Measurements from ENCODE around the gene KCNQ1OT1.

The KCNQ1OT1 gene

DNA sequence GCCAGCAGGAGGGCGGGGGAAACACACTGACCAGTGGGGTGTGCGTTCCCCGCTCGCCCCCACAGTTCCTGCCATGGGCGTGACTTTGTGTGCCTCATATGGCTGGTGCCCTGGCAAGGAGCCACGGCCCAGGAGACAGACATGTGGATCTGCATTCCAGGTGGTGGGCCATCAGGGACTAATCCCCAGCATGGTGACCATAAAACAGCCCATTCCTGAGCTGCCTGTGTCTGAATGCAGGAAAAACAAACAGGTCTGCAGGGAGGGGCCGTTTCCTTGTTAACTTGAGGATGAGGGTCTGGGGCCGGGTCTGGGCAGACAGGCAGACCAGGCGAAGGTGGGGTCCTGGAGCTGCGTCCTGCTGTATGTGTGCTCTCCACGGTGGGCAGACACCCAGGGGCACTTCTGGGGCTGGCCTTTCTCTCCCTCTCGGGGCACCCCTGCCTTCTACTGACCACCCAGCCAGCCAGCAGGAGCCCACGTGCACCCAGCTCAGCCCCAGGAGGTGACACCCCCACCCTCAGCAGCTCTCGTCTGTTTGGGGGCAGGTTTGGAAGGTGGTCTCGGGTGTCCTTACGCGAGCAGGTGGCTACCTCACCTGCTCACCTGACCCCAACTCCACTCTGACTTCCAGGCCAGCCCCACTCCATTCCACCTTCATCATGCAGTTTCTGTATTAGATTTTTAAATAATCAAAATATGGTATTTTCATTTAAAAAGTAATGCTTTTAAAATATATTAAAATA is 120.3 kb downstream of the KCNQ1OT1 start:
- DNase-seq = no peak

DNA sequence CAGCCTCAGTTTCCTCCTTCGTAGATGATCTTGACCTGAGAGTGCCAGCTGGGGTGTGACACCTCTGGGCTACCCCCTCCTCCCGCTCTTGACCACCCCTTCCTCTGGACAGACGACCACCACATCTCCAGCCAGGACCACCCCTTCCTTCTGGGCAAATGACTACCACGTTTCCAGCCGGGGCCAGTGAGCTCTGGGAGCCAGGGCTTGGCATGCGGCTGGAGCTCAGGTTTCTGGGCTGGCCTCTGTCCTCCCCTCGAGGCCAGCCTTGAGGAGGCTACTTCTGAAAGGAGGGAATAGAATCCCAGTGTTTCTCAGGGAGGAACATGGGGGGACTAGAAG is 120.9 kb downstream of the KCNQ1OT1 start:
- no peak for DNase-seq

DNA sequence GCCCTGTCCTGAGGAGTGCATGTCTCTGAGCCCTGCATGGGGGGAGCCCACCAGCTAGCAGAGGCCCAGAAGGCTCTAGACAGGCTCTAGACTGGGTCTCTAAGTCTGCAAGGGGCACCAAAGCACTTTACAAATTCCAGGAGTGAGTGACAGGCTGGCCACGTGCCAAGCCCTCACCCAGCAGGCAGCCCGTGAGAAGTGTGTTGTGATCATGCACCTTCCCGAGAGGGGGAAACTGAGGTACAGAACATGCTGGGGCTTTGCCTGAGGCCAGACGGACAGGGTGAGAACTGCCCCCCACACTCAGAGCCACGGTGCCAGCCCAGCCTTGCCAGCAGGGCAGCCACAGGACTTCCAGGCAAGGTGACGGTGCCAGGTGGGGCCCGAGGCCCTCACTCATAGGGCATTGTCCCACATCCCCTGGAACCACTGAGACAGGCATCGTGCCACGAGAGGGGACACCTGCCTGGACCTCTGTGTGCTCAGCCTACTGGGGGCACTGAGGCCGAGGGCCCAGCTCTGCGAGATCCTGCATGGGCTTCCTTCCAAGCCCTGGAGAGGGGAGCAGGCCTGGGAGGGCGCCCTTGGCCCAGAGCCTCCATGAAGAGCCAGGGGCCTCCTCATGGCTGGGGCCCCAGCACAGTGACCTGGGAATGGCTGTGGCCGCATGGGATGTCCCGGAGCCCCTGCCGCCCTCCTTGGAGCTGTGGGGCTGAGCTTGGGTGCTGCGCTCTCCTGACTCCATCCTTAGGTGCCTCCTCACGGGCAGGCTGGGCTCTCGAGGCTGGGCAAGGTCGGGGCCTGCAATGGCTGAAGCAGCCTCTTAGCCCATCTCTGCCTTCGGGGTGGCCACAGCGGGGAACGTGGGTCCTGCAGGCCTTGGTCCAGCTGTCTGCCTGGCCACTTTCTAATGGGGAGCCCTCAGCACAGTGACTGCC is 121.5 kb downstream of the KCNQ1OT1 start:
- DNase-seq = no peak

DNA sequence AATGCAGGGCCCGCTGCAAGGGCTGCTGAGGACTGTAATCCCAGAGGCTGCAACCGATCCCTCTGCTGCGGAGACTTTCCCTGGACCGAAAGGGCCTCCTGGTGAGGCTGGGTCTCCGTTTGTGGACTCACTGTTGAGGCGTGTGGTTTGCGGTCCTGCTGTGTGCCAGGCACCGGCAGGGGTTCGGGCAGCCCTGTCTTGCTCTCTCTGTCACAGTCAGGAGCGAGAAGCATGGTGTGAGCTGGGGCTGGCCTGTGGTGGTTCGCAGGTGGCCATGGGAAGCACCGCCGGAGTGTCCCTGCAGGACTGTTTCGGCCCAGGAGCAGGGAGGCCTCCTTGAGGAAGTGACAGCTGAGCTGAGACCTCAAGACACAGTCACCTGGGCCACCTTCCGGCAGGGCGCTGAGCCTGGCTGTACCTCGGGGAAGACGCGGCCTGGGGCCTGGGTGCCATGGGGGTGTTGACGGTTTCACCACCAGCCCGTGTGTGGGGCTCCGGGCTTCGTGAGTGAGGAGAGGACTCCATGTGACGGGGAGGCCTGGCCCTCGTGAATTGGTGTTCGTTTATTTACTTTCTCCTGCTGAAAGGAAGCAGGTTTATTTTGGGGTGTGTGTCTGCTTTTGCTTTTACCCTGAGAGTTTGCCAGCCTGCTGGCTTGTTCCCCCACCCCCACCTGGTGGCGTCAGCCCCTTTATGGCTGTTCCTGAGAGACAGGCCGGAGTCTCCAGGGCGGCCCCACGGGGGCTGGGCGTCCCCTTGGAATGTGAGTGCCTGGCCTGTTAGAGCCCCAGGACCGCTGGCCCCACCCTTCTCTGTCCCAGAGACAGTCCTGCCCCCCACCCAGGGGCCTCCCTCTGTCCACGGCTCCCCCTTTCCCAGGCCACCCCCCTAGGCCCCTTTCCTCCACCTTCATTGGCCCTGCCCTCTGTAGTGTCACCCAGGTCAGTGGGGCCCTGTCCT is 122.5 kb downstream of the KCNQ1OT1 start:
- DNase-seq = no peak

DNA sequence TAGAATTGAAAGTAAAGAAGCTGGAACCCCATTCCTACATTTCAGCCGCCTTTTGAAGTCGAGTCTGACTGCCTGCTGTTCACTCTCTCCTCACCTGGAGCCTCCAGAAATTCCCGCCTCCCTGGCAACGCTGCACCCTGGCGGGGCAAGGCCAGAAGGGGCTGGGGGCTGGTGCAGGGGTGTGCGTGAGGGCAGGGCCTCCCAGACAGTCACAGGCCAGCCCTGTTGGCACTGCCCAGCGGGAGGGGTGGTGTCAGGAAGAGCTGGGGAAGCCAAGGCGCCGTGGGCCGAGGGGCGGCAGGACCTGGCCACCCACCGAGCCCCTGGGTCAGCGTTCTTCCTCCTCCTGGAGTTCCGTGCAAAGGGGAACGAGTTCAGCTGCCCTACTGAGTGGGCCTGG is 123.2 kb downstream of the KCNQ1OT1 start:
- no peak for DNase-seq

DNA sequence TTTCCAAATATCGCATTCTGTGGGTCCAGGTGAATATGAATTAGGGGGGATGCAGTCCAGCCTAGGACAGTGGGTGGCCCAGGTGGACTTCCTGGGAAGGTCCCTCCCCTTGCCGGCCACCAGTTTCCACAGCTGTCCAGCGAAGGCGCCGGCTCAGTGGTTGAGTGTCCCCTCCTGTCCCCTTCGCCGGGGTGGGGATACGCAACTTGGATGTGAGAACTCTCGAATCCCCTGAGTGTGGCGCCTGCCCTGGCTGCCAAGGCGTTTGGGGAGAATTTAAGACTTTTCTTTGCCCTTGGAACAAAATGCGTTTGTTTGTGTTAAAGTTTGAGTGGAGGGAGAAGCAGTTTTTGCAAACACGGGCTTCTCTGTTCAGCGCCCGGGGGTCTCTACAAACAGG is 123.7 kb downstream of the KCNQ1OT1 start:
- DNase-seq = no peak

DNA sequence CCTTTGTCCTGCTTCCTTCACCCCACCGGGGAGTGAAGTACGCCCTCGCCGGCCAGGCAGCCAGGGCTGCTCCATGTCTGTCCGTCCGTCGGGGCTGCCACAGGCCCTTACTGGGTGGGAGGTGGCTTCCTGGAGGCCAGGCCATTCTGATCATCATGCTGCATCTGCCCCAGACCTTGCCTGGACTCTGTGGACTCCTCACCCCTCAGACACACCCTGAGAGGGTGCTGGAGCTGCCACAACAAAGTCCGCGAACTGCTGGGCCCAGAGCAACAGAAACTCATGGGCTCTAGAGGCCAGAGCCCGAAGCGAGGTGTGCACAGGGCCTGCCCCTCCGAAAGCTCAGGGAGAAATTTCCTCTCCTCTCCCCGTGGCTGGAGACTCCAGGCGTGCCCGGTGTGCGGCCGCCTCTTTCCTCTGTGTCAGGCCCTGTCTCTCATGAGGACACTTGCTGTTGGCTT is 124.2 kb downstream of the KCNQ1OT1 start:
- no peak for DNase-seq

DNA sequence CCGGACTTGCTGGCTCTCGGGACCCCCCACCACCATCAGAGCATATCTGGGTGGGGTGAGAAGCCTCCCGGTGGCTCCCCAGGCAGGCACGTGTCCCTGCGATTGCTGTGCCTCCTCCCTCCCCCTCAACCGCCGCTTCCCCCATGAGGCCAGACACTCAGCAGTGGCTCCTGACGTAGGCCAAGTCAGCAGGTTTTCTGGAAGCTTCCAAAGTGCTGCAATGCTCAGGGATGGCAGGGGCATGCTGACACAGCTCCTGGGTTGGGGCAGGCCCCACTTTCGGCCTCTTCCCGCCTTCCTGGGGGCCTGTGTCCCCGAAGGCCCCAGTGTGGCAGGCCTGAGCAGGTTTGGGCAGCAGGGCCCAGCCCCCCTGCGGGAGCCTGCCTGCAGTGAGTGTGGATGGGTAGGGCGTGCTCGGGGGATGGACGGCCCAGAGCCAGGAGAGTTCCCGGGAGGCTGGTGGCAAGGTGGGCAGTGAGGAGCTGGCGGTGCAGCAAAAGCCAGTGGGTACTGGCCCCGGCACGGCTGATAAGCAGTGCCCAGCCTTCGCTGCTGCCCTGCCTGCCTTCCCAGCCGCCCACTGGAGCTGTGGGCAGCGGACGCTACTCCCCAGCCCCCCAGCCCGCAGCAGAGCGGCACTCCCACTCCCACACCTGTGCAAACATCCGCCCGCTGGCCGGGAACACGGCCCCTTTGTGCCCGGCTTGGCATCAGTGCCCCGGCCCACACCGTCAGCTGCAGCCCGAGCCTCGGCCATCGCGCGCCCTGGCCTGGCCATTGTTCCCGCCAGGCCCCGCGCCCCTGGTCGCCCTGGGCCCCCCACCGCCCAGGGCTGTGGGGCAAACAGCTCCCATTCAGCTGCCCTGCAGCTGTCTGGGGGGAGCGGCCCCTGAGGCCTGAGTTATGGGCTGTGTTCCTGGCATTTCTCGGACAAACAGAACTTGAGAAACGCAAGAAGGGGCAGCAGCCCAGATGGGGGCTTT is 125.0 kb downstream of the KCNQ1OT1 start:
- DNase-seq = peak; percentile 50

DNA sequence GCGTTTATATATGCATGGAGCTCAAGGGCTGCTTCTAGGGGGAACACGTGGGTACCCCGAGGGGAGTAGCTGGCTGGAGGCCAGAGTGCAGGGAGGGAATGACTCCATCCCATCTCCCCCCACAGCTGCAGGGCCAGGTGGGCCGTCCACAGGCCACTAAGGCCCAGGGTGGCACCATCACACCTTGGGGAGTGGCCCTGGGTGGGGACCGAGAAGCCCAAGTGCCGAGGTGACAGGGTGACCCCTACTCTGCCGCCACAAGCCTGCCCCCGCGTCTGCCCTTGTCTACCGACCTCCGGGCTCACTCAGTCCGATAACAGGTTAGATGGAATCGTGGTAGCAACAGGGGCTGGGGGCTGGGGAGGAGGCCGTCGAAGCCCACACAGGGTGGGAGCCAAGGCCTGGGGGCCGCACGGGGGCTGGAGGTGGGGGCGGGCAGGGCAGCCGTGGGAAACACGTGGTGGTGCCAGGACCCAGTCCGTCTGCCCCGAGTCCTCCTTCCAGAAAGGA is 125.7 kb downstream of the KCNQ1OT1 start:
- no peak for DNase-seq

DNA sequence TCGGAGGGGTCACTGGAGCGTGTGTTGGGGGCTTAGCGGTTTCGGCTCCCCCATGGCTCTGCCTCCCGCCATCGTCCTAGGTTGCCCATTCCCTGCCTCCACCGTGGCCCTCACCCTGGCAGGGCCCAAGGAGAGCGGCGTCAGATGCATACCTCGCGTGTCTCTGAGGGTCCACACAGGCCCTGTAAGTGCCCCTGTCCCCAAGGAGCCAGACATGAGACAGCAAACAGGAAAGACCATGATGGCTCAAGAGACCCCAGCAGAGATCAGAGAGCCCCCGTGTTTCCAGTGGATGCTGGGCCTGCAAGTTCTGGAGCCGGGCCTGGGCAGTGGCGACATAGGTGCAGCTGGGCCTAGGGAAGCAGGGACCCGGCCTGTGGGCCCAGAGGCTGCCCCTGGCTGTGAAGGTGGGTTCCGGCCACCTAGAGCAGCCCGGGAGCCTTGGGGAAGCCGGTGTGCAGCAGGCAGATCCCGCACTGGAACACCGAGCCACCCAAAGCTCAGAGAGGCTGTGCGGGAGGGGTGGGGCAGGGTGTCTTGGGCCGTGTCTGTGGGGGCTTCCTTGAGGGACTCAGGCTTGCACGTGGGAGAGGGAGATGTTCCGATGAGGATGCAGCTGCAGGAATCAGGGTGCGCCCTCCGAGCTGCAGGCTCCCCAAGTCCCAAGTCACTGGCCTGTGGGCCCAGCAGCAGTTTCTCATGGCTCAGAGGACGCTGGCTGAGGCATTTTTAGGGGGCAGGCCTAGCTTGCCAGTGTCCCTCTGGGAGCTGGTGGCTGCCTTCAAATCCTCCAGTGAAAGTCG is 126.4 kb downstream of the KCNQ1OT1 start:
- no peak for DNase-seq

DNA sequence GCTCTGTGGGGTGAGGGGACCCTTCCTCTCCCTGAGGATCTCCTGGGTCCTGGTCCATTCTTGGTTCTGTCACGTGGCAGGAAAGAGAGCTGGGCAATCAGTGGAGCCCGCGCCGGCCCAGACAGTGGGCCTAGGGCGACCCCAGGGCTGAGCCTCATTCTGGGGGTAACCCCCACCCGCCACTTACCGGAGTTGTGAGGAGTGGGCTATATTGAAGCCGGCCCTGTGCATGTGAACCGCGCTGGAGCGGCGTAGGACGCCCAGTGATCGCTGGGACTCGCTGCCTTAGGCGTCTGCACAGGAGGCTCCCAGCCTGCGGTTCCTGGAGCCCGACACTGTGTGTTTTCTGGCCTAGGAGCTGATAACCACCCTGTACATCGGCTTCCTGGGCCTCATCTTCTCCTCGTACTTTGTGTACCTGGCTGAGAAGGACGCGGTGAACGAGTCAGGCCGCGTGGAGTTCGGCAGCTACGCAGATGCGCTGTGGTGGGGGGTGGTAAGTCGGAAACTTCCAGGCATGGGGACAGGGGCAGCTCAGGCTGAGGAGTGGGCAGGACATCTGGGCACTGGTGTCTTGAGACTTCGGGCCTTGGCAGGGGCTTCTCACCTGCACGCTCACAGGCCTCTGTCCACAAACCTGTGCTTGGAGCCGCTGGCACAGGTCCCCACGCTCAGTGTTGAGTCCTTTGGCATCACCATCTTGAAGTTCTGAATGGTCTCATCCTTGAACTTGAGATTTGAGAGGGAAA is 127.1 kb downstream of the KCNQ1OT1 start:
- DNase-seq = no peak

DNA sequence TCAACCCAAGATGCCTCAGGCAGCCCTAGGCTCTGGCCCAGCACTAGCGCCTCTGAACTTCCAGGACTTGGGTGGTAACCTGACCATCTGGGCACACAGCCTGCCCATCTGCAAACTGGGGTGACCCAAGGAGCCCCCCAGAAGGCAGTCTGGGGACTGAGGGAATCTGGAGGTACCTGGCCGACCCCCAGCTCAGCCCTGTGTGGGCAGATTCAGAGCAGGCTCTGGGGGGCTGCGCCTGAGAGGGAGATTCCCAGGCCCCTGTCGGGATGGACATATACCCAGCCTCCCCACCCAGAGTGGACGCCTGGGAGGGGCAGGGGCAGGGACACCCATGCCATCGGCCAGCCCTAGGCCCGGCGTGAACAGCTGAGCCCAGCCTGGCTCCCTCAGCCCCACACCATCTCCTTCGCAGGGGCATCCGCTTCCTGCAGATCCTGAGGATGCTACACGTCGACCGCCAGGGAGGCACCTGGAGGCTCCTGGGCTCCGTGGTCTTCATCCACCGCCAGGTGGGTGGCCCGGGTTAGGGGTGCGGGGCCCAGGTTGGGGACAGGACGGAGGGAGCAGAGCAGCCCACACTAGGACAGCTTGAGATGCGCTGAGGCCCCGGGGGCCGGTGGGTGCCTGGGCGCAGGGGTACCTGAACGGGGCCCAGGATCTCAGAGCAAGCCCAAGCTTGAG is 128.1 kb downstream of the KCNQ1OT1 start:
- no peak for DNase-seq

DNA sequence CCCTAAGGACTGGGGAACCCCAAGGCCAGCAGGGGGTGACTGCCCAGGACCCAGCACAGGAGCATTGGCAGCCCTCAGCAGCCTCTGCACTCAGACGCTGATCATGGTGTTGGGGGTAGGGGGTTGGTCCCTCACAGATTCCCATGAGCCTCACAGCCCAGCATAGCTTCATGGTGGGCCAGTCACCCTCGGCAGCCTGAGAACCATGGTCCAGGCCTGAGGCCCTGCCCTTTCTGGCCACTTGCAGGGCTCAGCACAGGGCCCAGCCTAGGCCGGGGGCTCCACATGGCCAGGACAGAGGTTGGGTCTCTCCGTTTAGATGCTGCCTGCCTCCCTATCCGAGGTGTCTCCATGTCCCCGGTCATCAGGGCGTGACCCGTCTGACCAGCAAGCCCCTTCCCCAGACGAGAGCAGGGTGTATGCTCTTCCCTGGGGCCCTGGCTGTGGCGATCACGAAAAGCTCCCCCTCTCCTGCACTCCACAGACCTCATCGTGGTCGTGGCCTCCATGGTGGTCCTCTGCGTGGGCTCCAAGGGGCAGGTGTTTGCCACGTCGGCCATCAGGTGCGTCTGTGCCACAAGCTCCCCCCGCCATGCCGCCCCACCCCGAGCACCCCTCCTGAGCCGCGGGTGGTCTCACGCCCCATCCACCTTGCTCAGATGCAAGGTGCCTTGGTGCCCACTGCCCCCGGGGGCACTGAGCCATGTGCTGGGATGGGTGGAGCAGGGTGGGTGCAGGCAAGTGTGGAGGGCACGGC is 128.8 kb downstream of the KCNQ1OT1 start:
- no peak for DNase-seq

DNA sequence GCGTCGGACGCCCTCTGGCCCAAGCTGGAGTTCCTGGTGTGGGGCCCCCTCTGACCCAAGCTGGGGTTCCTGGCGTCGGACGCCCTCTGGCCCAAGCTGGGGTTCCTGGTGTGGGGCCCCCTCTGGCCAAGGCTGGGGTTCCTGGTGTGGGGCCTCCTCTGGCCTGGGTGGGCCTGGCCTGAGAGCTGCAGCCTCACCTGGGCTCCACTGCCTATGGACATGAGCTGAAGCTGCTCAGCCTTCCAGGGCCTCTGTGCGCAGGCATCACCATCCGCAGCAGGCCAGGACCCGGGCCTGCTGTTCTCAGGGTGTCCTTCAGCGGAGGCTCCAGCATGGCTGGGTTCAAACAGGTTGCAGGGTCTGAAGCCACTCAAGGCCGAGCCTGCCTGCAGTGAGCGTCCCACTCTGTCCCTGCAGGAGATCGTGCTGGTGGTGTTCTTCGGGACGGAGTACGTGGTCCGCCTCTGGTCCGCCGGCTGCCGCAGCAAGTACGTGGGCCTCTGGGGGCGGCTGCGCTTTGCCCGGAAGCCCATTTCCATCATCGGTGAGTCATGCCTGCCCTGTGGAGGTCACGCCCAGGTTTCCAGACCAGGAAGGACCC is 129.5 kb downstream of the KCNQ1OT1 start:
- no peak for DNase-seq

DNA sequence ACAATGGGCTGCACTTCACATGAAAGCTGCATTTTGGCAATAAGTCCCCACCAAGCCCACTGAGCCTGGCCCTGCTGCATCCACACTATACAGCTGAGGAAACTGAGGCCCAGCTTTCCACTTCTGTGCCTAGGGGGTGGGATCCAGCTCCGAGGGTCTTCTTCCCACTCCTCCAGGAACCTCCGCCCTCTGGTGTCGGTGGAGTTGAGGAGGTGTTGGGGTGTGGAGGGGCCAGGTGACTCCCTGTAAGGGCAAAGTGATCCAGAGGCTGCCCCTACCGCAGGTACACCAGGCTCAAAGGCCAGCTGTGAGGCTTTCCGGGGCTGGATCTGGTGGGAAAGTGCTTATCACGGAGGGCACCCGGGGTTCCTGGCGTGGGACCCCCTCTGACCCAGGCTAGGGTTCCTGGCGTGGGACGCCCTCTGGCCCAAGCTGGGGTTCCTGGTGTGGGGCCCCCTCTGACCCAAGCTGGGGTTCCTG is 130.0 kb downstream of the KCNQ1OT1 start:
- DNase-seq = no peak

DNA sequence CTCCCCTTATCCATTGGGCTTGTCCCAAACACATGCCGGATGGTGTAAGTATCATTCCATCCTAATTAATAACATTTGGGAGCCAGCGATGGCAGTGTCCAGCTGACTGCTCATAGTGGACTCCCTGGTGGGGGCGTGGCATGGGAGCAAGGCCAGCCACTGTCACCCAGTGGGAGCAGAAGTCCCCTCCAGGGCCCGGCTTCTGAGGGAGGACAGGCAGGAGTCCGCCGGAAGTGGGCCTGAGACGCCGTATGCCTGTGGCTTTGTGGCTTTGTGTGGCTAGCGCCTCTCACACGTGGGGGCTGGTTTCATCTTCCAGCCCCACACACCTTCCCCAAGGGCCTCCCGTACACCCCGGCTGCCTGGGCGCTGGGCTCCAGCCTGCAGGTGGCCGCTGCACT is 130.5 kb downstream of the KCNQ1OT1 start:
- no peak for DNase-seq

DNA sequence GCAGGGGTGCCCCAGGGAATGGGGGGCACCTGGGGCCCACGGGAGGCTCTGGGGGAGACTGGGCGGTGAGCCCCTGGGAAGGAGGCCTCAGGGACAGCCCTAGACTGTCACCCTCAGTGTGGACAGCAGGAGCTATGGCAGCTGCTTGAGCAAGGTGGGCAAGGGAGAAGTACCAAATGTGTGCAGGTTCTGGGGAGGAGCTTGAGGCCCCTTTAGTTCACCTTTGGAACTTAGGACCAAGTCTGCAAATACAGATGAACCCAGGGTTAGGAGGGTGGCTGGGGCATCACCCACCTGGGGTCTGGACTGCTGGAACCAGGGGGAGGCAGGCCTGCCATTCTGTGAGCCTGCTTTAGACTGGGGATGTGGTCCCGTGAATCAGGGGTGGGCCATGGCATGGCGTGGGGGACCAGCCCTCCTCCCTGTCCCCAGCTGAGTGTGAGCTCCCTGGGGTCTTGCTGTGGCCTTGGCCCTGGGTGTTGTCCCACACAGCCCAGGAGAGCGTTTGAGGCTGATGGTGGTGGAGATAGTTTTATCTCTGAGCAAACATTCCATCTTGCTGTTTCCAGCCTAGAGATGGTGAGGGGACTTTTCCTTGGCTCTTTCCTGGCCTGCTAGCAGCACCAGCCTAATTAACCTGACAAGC is 132.6 kb downstream of the KCNQ1OT1 start:
- no peak for DNase-seq

Measured in midbrain (tissue), 1 donor.